ENCODE measurements around the gene SALL2. TPM values are rescaled to one million over a fixed set of nuclear protein-coding genes. Genes with fewer than 3 reads are reported as not detected.
A peak's percentile ranks its signal among the peaks of the same experiment; 100 is the strongest.
"Not testable (repeated sequence)": the region's sequence is repeated elsewhere in the genome, so short reads cannot be mapped to it uniquely, and the experiment has no call there.

The SALL2 gene
- total and polyA plus RNA-seq, 4 experiments from 2014 or later = 0.42 to 6.6 (median 4.6) TPM

DNA sequence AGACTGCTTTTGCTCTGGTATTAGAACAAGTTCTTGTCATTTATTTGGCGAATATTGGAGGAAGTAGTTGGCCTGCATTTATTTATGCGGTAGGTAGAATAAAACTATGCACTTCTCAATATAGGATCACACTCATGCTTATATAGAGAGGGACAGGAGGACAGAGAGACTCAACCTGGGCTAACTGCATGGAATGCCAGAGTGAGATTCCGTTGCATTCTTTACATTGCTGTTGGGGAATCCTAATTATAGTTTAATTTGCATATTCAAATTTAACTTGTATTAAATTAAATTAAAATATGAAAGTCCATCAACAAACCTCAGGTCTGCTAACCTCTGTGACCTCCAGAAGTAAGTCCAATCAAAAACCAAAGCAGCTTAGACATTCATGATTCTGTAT lies 27.1 kb upstream of the SALL2 start:
- CTCF ChIA-PET (ENCODE audit: partially characterized antibody) = interaction anchor here (10.8 kb wide), 1 partner anchor 53 kb away, joined by 146 read pairs; no protein-coding TSS in a partner anchor
- no peaks in the 10 kb centered on the region for H3K27me3 ChIP-seq (ENCODE audit: insufficient read depth, low read length)
- H3K4me3 ChIP-seq (ENCODE audit: low read length in 2 of 2) = no peak overlapping the region
- H3K4me1 ChIP-seq (ENCODE audit: insufficient read depth, low read length) = peaks cover 6% of the 10 kb centered on the region
- Mint-ChIP-seq H3K9me3 (no peaks in the 10 kb centered on the region), H3K36me3 (no peaks in the 10 kb centered on the region), H3K4me3 (no peak overlapping the region), H3K4me1 (peaks cover 4 to 11% (median 6%) of the 10 kb centered on the region in 4 donors), H3K27me3 (peaks cover 0 to 6% of the 10 kb centered on the region in 2 donors), H3K27ac (no peak overlapping the region)
- H3K36me3 ChIP-seq (ENCODE audit: insufficient read depth, low read length) = no peaks in the 10 kb centered on the region
- no peak for DNase-seq
- no peaks in the 10 kb centered on the region for H3K9me3 ChIP-seq (ENCODE audit: control insufficient read depth in 1 of 2, low read length in 2 of 2)
- H3K27ac ChIP-seq (ENCODE audit: low read depth, low read length) = no peak overlapping the region
- intact Hi-C loops (cut with micrococcal nuclease) = loop anchor here (10.0 kb wide), 1 partner anchor 198 kb away; no protein-coding TSS in a partner anchor
- POLR2A ChIA-PET (ENCODE audit: partially characterized antibody) = interaction anchor here (1.6 kb wide), 1 partner anchor 55 kb away, joined by 4 read pairs; no protein-coding TSS in a partner anchor

DNA sequence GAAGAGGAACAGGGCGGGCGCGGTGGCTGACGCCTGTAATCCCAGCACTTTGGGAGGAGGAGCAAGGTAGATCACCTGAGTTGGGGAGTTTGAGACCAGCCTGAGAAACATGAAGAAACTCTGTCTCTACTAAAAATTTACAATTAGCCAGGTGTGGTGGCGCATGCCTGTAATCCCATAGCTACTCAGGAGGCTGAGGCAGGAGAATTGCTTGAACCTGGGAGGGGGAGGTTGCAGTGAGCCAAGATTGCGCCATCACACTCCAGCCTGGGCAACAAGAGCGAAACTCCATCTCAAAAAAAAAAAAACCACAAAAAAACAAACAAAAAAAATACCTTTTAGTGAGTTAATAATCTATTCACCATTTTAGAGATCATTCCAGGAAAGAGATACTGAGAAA lies 18.4 kb upstream of the SALL2 start:
- H3K4me3 ChIP-seq (ENCODE audit: low read length in 2 of 2); H3K27me3 ChIP-seq (ENCODE audit: insufficient read depth, low read length); H3K4me1 Mint-ChIP-seq; DNase-seq; H3K36me3 ChIP-seq (ENCODE audit: insufficient read depth, low read length); H3K27ac Mint-ChIP-seq; POLR2A ChIA-PET (ENCODE audit: partially characterized antibody); intact Hi-C loops (cut with micrococcal nuclease); H3K9me3 Mint-ChIP-seq; H3K27ac ChIP-seq (ENCODE audit: low read depth, low read length); H3K4me1 ChIP-seq (ENCODE audit: insufficient read depth, low read length); H3K4me3 Mint-ChIP-seq; CTCF ChIA-PET (ENCODE audit: partially characterized antibody); H3K36me3 Mint-ChIP-seq; H3K9me3 ChIP-seq (ENCODE audit: control insufficient read depth in 1 of 2, low read length in 2 of 2): not testable (repeated sequence)
- peaks cover 2 to 11% of the 10 kb centered on the region in 2 donors for H3K27me3 Mint-ChIP-seq

DNA sequence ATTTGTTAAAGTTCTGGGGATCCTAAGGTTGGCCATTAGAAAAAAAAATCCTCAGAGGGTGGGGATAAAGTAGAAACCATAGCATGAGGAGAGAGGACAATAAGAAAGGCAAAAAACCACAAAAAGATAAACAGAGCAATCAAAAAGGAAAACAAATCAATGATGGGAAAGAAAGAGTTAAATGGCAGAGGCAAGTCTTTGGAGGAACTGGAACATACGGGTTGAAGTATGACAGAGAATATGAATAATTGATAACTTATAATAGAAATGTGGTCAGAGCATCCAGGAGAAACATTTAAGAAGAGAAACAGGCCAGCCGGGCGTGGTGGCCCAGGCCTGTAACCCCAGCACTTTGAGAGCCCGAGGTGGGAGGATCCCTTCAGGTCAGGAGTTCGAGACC lies 17.8 kb upstream of the SALL2 start:
- H3K4me1 Mint-ChIP-seq = peaks cover 0 to 1% (median 0%) of the 10 kb centered on the region in 4 donors

DNA sequence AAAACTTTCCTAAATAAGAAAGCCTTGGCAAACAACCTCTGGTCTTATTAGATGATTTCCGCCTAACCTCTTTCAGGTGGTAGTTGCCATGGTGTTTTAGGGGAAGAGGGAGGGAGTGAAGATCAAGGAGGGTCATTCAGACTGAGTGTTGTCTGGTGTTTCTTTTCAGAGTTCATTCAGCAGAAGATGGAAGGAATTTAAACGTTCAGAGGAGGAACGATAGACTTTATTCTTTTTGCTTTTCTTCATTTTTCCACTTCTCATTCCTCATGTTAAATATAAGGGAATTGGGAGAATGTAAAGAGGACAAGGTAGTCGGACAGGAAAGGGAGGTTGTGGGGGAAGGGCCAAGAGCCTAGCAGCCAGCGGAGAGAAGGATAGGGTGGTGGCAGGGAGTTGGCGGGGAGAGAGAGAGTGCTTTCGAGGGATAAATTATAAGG lies 17.4 kb upstream of the SALL2 start:
- POLR2A ChIA-PET (ENCODE audit: partially characterized antibody) = no interaction called here

More for the DNA sequence above, 17.8 kb upstream of the SALL2 start:
- peaks cover 9 to 16% of the 10 kb centered on the region in 2 donors for H3K27me3 Mint-ChIP-seq
- H3K36me3 Mint-ChIP-seq = no peaks in the 10 kb centered on the region
- Histone ChIP-seq H3K27me3 (ENCODE audit: insufficient read depth, low read length) (peaks cover under 1% of the 10 kb centered on the region), H3K9me3 (ENCODE audit: control insufficient read depth in 1 of 2, low read length in 2 of 2) (no peaks in the 10 kb centered on the region), H3K36me3 (ENCODE audit: insufficient read depth, low read length) (no peaks in the 10 kb centered on the region), H3K27ac (ENCODE audit: low read depth, low read length) (no peak overlapping the region), H3K4me1 (ENCODE audit: insufficient read depth, low read length) (no peaks in the 10 kb centered on the region), H3K4me3 (ENCODE audit: low read length in 2 of 2) (no peak overlapping the region)
- DNase-seq = no peak
- intact Hi-C loops (cut with micrococcal nuclease) = no loop called here
- POLR2A ChIA-PET (ENCODE audit: partially characterized antibody) = no interaction called here
- H3K27ac Mint-ChIP-seq = no peak overlapping the region
- CTCF ChIA-PET (ENCODE audit: partially characterized antibody) = no interaction called here
- H3K4me3 Mint-ChIP-seq = no peak overlapping the region
- H3K9me3 Mint-ChIP-seq = no peaks in the 10 kb centered on the region

GRCh38 chr14:21541413-21542074 lies 15.4 kb upstream of the SALL2 start:
- Mint-ChIP-seq H3K9me3 (peaks cover 0 to 4% (median 0%) of the 10 kb centered on the region in 8 donors), H3K4me1 (peaks cover 5 to 8% (median 6%) of the 10 kb centered on the region in 4 donors), H3K4me3 (no peak overlapping the region), H3K27me3 (peaks cover 23 to 24% of the 10 kb centered on the region in 2 donors), H3K27ac (no peak overlapping the region), H3K36me3 (no peaks in the 10 kb centered on the region)
- CTCF ChIA-PET (ENCODE audit: partially characterized antibody) = no interaction called here
- H3K4me1 ChIP-seq (ENCODE audit: insufficient read depth, low read length) = no peaks in the 10 kb centered on the region
- H3K4me3 ChIP-seq (ENCODE audit: low read length in 2 of 2) = no peak overlapping the region
- POLR2A ChIA-PET (ENCODE audit: partially characterized antibody) = no interaction called here
- H3K36me3 ChIP-seq (ENCODE audit: insufficient read depth, low read length) = no peaks in the 10 kb centered on the region
- DNase-seq = no peak
- H3K9me3 ChIP-seq (ENCODE audit: control insufficient read depth in 1 of 2, low read length in 2 of 2) = no peaks in the 10 kb centered on the region
- intact Hi-C loops (cut with micrococcal nuclease) = no loop called here
- H3K27me3 ChIP-seq (ENCODE audit: insufficient read depth, low read length) = peaks cover 6% of the 10 kb centered on the region
- no peak overlapping the region for H3K27ac ChIP-seq (ENCODE audit: low read depth, low read length)

More for the DNA sequence above, 17.4 kb upstream of the SALL2 start:
- no peaks in the 10 kb centered on the region for H3K9me3 Mint-ChIP-seq
- H3K36me3 ChIP-seq (ENCODE audit: insufficient read depth, low read length) = no peaks in the 10 kb centered on the region
- H3K36me3 Mint-ChIP-seq = no peaks in the 10 kb centered on the region
- H3K4me3 Mint-ChIP-seq = no peak overlapping the region
- H3K4me3 ChIP-seq (ENCODE audit: low read length in 2 of 2) = no peak overlapping the region
- CTCF ChIA-PET (ENCODE audit: partially characterized antibody) = no interaction called here
- no peak for DNase-seq
- peaks cover 0 to 1% (median 0%) of the 10 kb centered on the region in 4 donors for H3K4me1 Mint-ChIP-seq
- no peak overlapping the region for H3K27ac ChIP-seq (ENCODE audit: low read depth, low read length)
- H3K4me1 ChIP-seq (ENCODE audit: insufficient read depth, low read length) = no peaks in the 10 kb centered on the region
- H3K27ac Mint-ChIP-seq = no peak overlapping the region
- intact Hi-C loops (cut with micrococcal nuclease) = no loop called here
- peaks cover 12 to 20% of the 10 kb centered on the region in 2 donors for H3K27me3 Mint-ChIP-seq
- no peaks in the 10 kb centered on the region for H3K9me3 ChIP-seq (ENCODE audit: control insufficient read depth in 1 of 2, low read length in 2 of 2)
- H3K27me3 ChIP-seq (ENCODE audit: insufficient read depth, low read length) = peaks cover 4% of the 10 kb centered on the region

DNA sequence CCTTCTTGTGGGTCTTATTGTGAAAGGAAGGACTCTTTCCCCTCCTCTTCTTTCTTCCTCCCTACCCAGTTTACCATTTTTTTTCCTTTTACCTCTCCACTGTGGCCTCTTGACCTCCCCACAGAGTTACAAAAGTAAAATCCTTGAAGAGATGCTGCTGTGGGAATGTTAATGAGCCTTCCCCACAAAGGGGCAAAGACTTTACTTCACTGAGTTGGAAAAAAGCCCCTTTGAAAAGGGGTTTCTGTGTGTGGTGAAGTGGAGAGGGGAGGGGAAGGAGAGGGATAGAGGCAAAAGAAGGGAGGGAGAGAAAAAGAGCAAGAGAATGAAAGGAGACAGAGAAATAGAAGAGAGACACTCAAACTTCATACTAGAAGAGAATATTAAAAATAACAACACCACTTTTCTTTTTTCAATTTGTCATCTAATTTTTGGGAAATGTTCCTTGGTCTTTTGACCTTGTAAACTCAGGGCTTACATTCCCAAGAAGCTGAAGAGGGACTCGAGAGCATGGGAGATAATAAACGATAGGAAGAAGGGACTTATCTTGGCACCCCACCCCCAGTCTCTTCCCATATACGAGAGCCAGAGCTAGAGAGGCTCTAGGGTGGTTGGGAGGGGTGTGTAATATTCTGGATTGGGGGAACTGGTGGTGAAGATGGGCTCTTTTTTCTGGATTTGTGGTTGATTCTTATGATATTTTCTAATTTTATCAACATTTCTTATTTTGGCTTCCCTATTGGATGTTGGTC lies 13.2 kb upstream of the SALL2 start:
- Histone ChIP-seq H3K27me3 (ENCODE audit: insufficient read depth, low read length) (peaks cover 11% of the 10 kb centered on the region), H3K4me1 (ENCODE audit: insufficient read depth, low read length) (no peaks in the 10 kb centered on the region), H3K27ac (ENCODE audit: low read depth, low read length) (no peak overlapping the region), H3K4me3 (ENCODE audit: low read length in 2 of 2) (no peak overlapping the region), H3K9me3 (ENCODE audit: control insufficient read depth in 1 of 2, low read length in 2 of 2) (no peaks in the 10 kb centered on the region), H3K36me3 (ENCODE audit: insufficient read depth, low read length) (no peaks in the 10 kb centered on the region)
- no peaks in the 10 kb centered on the region for H3K36me3 Mint-ChIP-seq
- no peak overlapping the region for H3K4me3 Mint-ChIP-seq
- intact Hi-C loops (cut with micrococcal nuclease) = no loop called here
- peaks cover 5 to 13% (median 7%) of the 10 kb centered on the region in 4 donors for H3K4me1 Mint-ChIP-seq
- peaks cover 35 to 37% of the 10 kb centered on the region in 2 donors for H3K27me3 Mint-ChIP-seq
- no peak overlapping the region for H3K27ac Mint-ChIP-seq
- DNase-seq = no peak
- peaks cover 0 to 4% (median 0%) of the 10 kb centered on the region in 8 donors for H3K9me3 Mint-ChIP-seq
- ChIA-PET CTCF (ENCODE audit: partially characterized antibody) (no interaction called here), POLR2A (ENCODE audit: partially characterized antibody) (no interaction called here)

GRCh38 chr14:21537090-21537424 lies 10.9 kb upstream of the SALL2 start:
- H3K27me3 Mint-ChIP-seq = peaks cover 35 to 40% of the 10 kb centered on the region in 2 donors
- intact Hi-C loops (cut with micrococcal nuclease) = no loop called here
- no peaks in the 10 kb centered on the region for H3K36me3 ChIP-seq (ENCODE audit: insufficient read depth, low read length)
- POLR2A ChIA-PET (ENCODE audit: partially characterized antibody) = interaction anchor here (1.6 kb wide), 1 partner anchor 20 kb away, joined by 3 read pairs; no protein-coding TSS in a partner anchor
- H3K4me3 ChIP-seq (ENCODE audit: low read length in 2 of 2) = no peak overlapping the region
- no peak for DNase-seq
- no peaks in the 10 kb centered on the region for H3K9me3 ChIP-seq (ENCODE audit: control insufficient read depth in 1 of 2, low read length in 2 of 2)
- H3K36me3 Mint-ChIP-seq = no peaks in the 10 kb centered on the region
- peaks cover 5 to 13% (median 6%) of the 10 kb centered on the region in 4 donors for H3K4me1 Mint-ChIP-seq
- peaks cover 0 to 4% (median 0%) of the 10 kb centered on the region in 8 donors for H3K9me3 Mint-ChIP-seq
- CTCF ChIA-PET (ENCODE audit: partially characterized antibody) = interaction anchor here (0.8 kb wide), 1 partner anchor 56 kb away, joined by 3 read pairs; no protein-coding TSS in a partner anchor
- peaks cover 14% of the 10 kb centered on the region for H3K27me3 ChIP-seq (ENCODE audit: insufficient read depth, low read length)
- H3K27ac Mint-ChIP-seq = peak overlapping the region in 1 of 7 donors; percentile 10
- H3K27ac ChIP-seq (ENCODE audit: low read depth, low read length) = no peak overlapping the region
- H3K4me3 Mint-ChIP-seq = peak overlapping the region in 3 of 8 donors; percentile 17 to 34 (median 33)
- no peaks in the 10 kb centered on the region for H3K4me1 ChIP-seq (ENCODE audit: insufficient read depth, low read length)
